Left lung (tissue), 10 donors: ENCODE measurements around the gene KCNB1. TPM values are rescaled to one million over a fixed set of nuclear protein-coding genes. Genes with fewer than 3 reads are reported as not detected.

Source experiments
- ATAC-seq: fragments of 200-7000 bp; cut with Tn5 transposase; one replicate; pipeline ENCODE4 v1.9.1; 2020; ENCODE audit warnings: moderate library complexity
- DNase-seq, 4 donors: peaks; one replicate each; pipeline ENCODE4 v3.0.0-alpha.2; 2013 to 2020
- H3K27ac ChIP-seq, 2 donors: fragments of 200-600 bp; sonication (generic) in 1 of 2; one replicate each; pipeline versions ENCODE4 v1.5.0 to v1.8.0; 2020 to 2021
- H3K27me3 ChIP-seq, 2 donors: fragments of 200-600 bp; sonication (generic) in 1 of 2; one replicate each; pipeline versions ENCODE4 v1.5.0 to v1.8.0; 2020 to 2021
- H3K36me3 ChIP-seq, 2 donors: fragments of 200-600 bp; sonication (generic) in 1 of 2; one replicate each; pipeline versions ENCODE4 v1.5.0 to v1.8.0; 2020 to 2021
- H3K4me1 ChIP-seq, 2 donors: fragments of 200-600 bp; one replicate each; pipeline ENCODE4 v1.8.0; 2021
- H3K4me3 ChIP-seq, 2 donors: fragments of 200-600 bp; sonication (generic) in 1 of 2; one replicate each; pipeline versions ENCODE4 v1.5.0 to v1.8.0; 2020 to 2021; ENCODE audit warnings: mild to moderate bottlenecking in 1 of 2
- H3K9me3 ChIP-seq, 2 donors: fragments of 200-600 bp; sonication (generic) in 1 of 2; one replicate each; pipeline versions ENCODE4 v1.5.0 to v1.8.0; 2020 to 2021
- CTCF ChIP-seq, 2 donors: fragments of 200-600 bp; sonication (generic) in 1 of 2; IDR thresholded peaks; one replicate each; pipeline versions ENCODE4 v1.5.0 to v1.8.0; 2021; ENCODE audit warnings: antibody characterized with exemption in 2 of 2
- intact Hi-C, 2 donors: fragments of 100-400 bp; cut with DNase I; formaldehyde crosslinking; loops; one replicate each; pipeline versions ENCODE4 v1.11.2 to v1.14.2; 2022
- polyA plus RNA-seq, 6 donors: library from polyadenylated mRNA; unstranded; fragments of 120-200 nt; gene quantifications; one replicate each; pipeline ENCODE4 v1.2.1, GENCODE V29; 2013; ENCODE audit not compliant: insufficient read length in 6 of 6
- total RNA-seq, 2 donors: library from RNA; stranded (reverse); fragmentation: NEBNext Ultra II Directional; extraction: Animal tissue kit (Norgen Biotek cat#: 25700); gene quantifications; one replicate each; pipeline ENCODE4 v1.2.1, GENCODE V29; 2021
- donor health status: DM: no; HTN: yes; CAD: no.
- donor health status: DM: no; HTN: no; CAD: no.

The KCNB1 gene
- total and polyA plus RNA-seq, 8 donors: 0.26 to 1.2 (median 0.44) TPM

GRCh38 chr20:49381558-49382493 lies 100.6 kb downstream of the KCNB1 start:
- Histone ChIP-seq H3K27ac (no peak overlapping the region), H3K36me3 (no peaks in the 10 kb centered on the region), H3K4me3 (no peak overlapping the region), H3K4me1 (no peaks in the 10 kb centered on the region), H3K27me3 (peaks cover 0 to 38% of the 10 kb centered on the region in 2 donors), H3K9me3 (no peaks in the 10 kb centered on the region)
- DNase-seq: peak; percentile 56 to 79 (median 58)
- ATAC-seq: peak; percentile 46
- intact Hi-C loops: no loop called here
- no peak for TF ChIP-seq CTCF (IDR thresholded peaks at IDR 0.05)

GRCh38 chr20:49380337-49380780 lies 102.1 kb downstream of the KCNB1 start:
- DNase-seq: no peak
- Histone ChIP-seq H3K36me3 (no peaks in the 10 kb centered on the region), H3K27ac (no peak overlapping the region), H3K4me1 (no peaks in the 10 kb centered on the region), H3K9me3 (no peaks in the 10 kb centered on the region), H3K27me3 (peaks cover 0 to 40% of the 10 kb centered on the region in 2 donors), H3K4me3 (no peak overlapping the region)
- intact Hi-C loops: no loop called here
- no peak for ATAC-seq
- no peak for TF ChIP-seq CTCF (IDR thresholded peaks at IDR 0.05)

GRCh38 chr20:49379338-49379737 lies 103.1 kb downstream of the KCNB1 start:
- TF ChIP-seq CTCF (IDR thresholded peaks at IDR 0.05): no peak
- H3K9me3 ChIP-seq: no peaks in the 10 kb centered on the region
- H3K4me3 ChIP-seq: no peak overlapping the region
- intact Hi-C loops: no loop called here
- no peak overlapping the region for H3K27ac ChIP-seq
- ATAC-seq (no peak), DNase-seq (no peak)
- H3K27me3 ChIP-seq: peaks cover 0 to 40% of the 10 kb centered on the region in 2 donors
- no peaks in the 10 kb centered on the region for H3K4me1 ChIP-seq
- no peaks in the 10 kb centered on the region for H3K36me3 ChIP-seq

GRCh38 chr20:49377326-49377725 lies 105.1 kb downstream of the KCNB1 start:
- intact Hi-C loops: no loop called here
- ATAC-seq: no peak

More at GRCh38 chr20:49377326-49377725, 105.1 kb downstream of the KCNB1 start:
- no peaks in the 10 kb centered on the region for H3K9me3 ChIP-seq
- H3K27me3 ChIP-seq: peaks cover 0 to 32% of the 10 kb centered on the region in 2 donors
- no peaks in the 10 kb centered on the region for H3K4me1 ChIP-seq
- no peak overlapping the region for H3K27ac ChIP-seq
- no peaks in the 10 kb centered on the region for H3K36me3 ChIP-seq
- no peak overlapping the region for H3K4me3 ChIP-seq
- no peak for DNase-seq
- TF ChIP-seq CTCF (IDR thresholded peaks at IDR 0.05): no peak
